Measurements from ENCODE around the gene EPN2.

- TF ChIP-seq SUZ12 (IDR thresholded peaks at IDR 0.05) (no peak), ARNT (IDR thresholded peaks at IDR 0.05) (no peak), FOXA1 (IDR thresholded peaks at IDR 0.05) (no peak), HDGF (IDR thresholded peaks at IDR 0.05; ENCODE audit: borderline replicate concordance) (no peak), BHLHE40 (IDR thresholded peaks at IDR 0.05; ENCODE audit: borderline replicate concordance) (no peak), ELF4 (IDR thresholded peaks at IDR 0.05) (no peak), FOXM1 (IDR thresholded peaks at IDR 0.05; ENCODE audit: borderline replicate concordance) (no peak), FOXK2 (IDR thresholded peaks at IDR 0.05) (no peak), PKNOX1 (IDR thresholded peaks at IDR 0.05) (no peak), TARDBP (IDR thresholded peaks at IDR 0.05) (no peak), LEF1 (IDR thresholded peaks at IDR 0.05; ENCODE audit: borderline replicate concordance) (no peak), SP1 (IDR thresholded peaks at IDR 0.05) (no peak), L3MBTL2 (conservative IDR thresholded peaks at IDR 0.05) (no peak), ZNF384 (IDR thresholded peaks at IDR 0.05) (no peak)
Observed at GRCh38 chr17:19242323-19242722, 5.2 kb downstream of the EPN2 start.
